HEK293 (cell line): ENCODE data around the gene TMEM200A.

Experiments used
- IKZF3 ChIP-seq: fragments of 450-650 bp; IDR thresholded peaks from 2 replicates; pipeline ENCODE4 v1.5.0; 2018; ENCODE audit warnings: missing biosample characterization, mild to moderate bottlenecking, missing genetic modification characterization, moderate library complexity
- ZBTB1 ChIP-seq: fragments of 450-650 bp; formaldehyde crosslinking; IDR thresholded peaks from 2 replicates; pipeline ENCODE4 v1.5.1; 2016; ENCODE audit warnings: missing biosample characterization, missing genetic modification characterization
- ZNF114 ChIP-seq: fragments of 450-650 bp; formaldehyde crosslinking; IDR thresholded peaks from 2 replicates; pipeline ENCODE4 v1.5.0; 2017; ENCODE audit warnings: missing biosample characterization, missing genetic modification characterization
- ZNF133 ChIP-seq: fragments of 450-650 bp; formaldehyde crosslinking; IDR thresholded peaks from 2 replicates; pipeline ENCODE4 v1.5.1; 2016; ENCODE audit warnings: missing biosample characterization, missing genetic modification characterization
- ZNF19 ChIP-seq: fragments of 450-650 bp; formaldehyde crosslinking; IDR thresholded peaks from 2 replicates; pipeline ENCODE4; 2016; ENCODE audit warnings: missing biosample characterization, missing genetic modification characterization, low read depth
- ZNF596 ChIP-seq: fragments of 450-650 bp; IDR thresholded peaks from 2 replicates; pipeline ENCODE4 v1.5.0; 2018; ENCODE audit warnings: missing biosample characterization, mild to moderate bottlenecking, missing genetic modification characterization, moderate library complexity
- TF ChIP-seq, protein P1 (sequence below): fragments of 450-650 bp; formaldehyde crosslinking; IDR thresholded peaks from 2 replicates; pipeline ENCODE4 v1.5.1; 2016; ENCODE audit warnings: missing biosample characterization, missing genetic modification characterization
- TF ChIP-seq, protein P2 (sequence below): fragments of 450-650 bp; formaldehyde crosslinking; IDR thresholded peaks from 2 replicates; pipeline ENCODE4 v1.5.1; 2016; ENCODE audit warnings: missing biosample characterization, missing genetic modification characterization
- TF ChIP-seq, protein P3 (sequence below): fragments of 450-650 bp; formaldehyde crosslinking; IDR thresholded peaks from 2 replicates; pipeline ENCODE4 v1.5.1; 2016; ENCODE audit warnings: missing biosample characterization, missing genetic modification characterization
- TF ChIP-seq, protein P4 (sequence below): fragments of 450-650 bp; formaldehyde crosslinking; IDR thresholded peaks from 2 replicates; pipeline ENCODE4 v1.5.1; 2016; ENCODE audit warnings: missing biosample characterization, missing genetic modification characterization

DNA sequence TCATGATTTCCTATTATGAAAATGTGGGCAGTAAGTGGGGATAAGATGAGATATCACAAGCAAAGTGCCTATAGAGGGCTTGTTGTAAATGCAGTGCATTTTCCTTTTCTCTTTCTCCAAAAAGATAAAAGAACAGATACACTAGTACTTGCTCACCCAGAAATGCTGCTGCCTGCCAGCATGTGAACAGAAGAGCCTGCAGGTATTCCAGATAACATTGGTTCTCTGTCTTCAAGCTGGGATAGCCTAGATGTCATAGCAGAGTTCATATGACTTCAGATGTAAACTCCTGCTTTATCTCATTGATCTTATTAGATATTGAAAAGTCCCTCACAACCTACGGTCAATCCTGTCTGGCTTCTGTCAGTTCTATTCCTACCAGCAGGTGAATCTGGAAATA is 123.7 kb downstream of the TMEM200A start:
- TF ChIP-seq IKZF3 (tag by site-specific recombination) (no peak), ZNF596 (tag by site-specific recombination) (no peak), ZNF133 (tag by site-specific recombination) (no peak), ZBTB1 (no peak), ZNF114 (tag by site-specific recombination) (no peak), ZNF19 (tag by site-specific recombination) (no peak)
- TF ChIP-seq, protein P1, sequence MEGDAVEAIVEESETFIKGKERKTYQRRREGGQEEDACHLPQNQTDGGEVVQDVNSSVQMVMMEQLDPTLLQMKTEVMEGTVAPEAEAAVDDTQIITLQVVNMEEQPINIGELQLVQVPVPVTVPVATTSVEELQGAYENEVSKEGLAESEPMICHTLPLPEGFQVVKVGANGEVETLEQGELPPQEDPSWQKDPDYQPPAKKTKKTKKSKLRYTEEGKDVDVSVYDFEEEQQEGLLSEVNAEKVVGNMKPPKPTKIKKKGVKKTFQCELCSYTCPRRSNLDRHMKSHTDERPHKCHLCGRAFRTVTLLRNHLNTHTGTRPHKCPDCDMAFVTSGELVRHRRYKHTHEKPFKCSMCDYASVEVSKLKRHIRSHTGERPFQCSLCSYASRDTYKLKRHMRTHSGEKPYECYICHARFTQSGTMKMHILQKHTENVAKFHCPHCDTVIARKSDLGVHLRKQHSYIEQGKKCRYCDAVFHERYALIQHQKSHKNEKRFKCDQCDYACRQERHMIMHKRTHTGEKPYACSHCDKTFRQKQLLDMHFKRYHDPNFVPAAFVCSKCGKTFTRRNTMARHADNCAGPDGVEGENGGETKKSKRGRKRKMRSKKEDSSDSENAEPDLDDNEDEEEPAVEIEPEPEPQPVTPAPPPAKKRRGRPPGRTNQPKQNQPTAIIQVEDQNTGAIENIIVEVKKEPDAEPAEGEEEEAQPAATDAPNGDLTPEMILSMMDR (tag by site-specific recombination): no peak
- TF ChIP-seq, protein P2, sequence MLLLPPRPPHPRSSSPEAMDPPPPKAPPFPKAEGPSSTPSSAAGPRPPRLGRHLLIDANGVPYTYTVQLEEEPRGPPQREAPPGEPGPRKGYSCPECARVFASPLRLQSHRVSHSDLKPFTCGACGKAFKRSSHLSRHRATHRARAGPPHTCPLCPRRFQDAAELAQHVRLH (tag by site-specific recombination): no peak
- TF ChIP-seq, protein P3, sequence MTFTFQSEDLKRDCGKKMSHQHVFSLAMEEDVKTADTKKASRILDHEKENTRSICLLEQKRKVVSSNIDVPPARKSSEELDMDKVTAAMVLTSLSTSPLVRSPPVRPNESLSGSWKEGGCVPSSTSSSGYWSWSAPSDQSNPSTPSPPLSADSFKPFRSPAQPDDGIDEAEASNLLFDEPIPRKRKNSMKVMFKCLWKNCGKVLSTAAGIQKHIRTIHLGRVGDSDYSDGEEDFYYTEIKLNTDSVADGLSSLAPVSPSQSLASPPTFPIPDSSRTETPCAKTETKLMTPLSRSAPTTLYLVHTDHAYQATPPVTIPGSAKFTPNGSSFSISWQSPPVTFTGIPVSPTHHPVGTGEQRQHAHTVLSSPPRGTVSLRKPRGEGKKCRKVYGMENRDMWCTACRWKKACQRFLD (tag by site-specific recombination): no peak
- TF ChIP-seq, protein P4, sequence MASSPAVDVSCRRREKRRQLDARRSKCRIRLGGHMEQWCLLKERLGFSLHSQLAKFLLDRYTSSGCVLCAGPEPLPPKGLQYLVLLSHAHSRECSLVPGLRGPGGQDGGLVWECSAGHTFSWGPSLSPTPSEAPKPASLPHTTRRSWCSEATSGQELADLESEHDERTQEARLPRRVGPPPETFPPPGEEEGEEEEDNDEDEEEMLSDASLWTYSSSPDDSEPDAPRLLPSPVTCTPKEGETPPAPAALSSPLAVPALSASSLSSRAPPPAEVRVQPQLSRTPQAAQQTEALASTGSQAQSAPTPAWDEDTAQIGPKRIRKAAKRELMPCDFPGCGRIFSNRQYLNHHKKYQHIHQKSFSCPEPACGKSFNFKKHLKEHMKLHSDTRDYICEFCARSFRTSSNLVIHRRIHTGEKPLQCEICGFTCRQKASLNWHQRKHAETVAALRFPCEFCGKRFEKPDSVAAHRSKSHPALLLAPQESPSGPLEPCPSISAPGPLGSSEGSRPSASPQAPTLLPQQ: no peak
